ENCODE results near the gene CEP350.

- TF ChIP-seq POLR2AphosphoS5 (IDR thresholded peaks at IDR 0.05; ENCODE audit: low read depth, low read length) (no peak), CTCF (IDR thresholded peaks at IDR 0.05) (no peak), REST (IDR thresholded peaks at IDR 0.05; ENCODE audit: insufficient read depth in 1 of 2, low read depth in 2 of 2, low read length in 1 of 2) (no peak), SIN3A (IDR thresholded peaks at IDR 0.05; ENCODE audit: borderline replicate concordance, insufficient read depth, low read depth, low read length) (no peak)
Observed at GRCh38 chr1:180157576-180158057, 203.0 kb downstream of the CEP350 start.
